SK-N-MC (cell line): ENCODE results near the gene SYTL3.
"Not testable (repeated sequence)": the region's sequence is repeated elsewhere in the genome, so short reads cannot be mapped to it uniquely, and the experiment has no call there.

Source experiments
- DNase-seq: peaks from one replicate; pipeline ENCODE4 v3.0.0-alpha.2; 2011; ENCODE audit warnings: low read depth, low spot score
- H3K27ac ChIP-seq: fragments of 200-600 bp; sonication (generic); 2 replicates; pipeline ENCODE4 v1.5.1; 2016; ENCODE audit warnings: mixed run types
- H3K36me3 ChIP-seq: fragments of 200-600 bp; sonication (generic); 2 replicates; pipeline ENCODE4 v1.6.1; 2017; ENCODE audit warnings: antibody characterized with exemption, low read length, mixed read lengths; ENCODE audit not compliant: insufficient read depth
- H3K4me3 ChIP-seq: fragments of 200-600 bp; sonication (generic); 2 replicates; pipeline ENCODE4 v1.5.1; 2016
- H3K9ac ChIP-seq: fragments of 200-600 bp; sonication (generic); 2 replicates; pipeline ENCODE4 v1.8.0; 2017; ENCODE audit warnings: mixed run types, mixed read lengths; ENCODE audit not compliant: insufficient read length
- H3K9me3 ChIP-seq: fragments of 200-600 bp; sonication (generic); 2 replicates; pipeline ENCODE4 v1.6.1; 2017; ENCODE audit warnings: low read depth, mild to moderate bottlenecking, antibody characterized with exemption, low read length, moderate library complexity, mixed read lengths
- EZH2 ChIP-seq: fragments of 200-600 bp; sonication (generic); IDR thresholded peaks from one replicate; pipeline ENCODE4 v1.6.1; 2017; ENCODE audit warnings: antibody characterized with exemption
- FOXP2 ChIP-seq: optimal IDR thresholded peaks from 2 replicates; pipeline ENCODE3; 2011; ENCODE audit warnings: mild to moderate bottlenecking, moderate library complexity; ENCODE audit not compliant: insufficient read depth; ENCODE audit errors: extremely low read length, control extremely low read depth
- POLR2AphosphoS5 ChIP-seq: IDR thresholded peaks from 2 replicates; pipeline ENCODE4 v1.6.1; 2012; ENCODE audit warnings: mild to moderate bottlenecking, low read depth, low read length, borderline replicate concordance

Gene SYTL3

GRCh38 chr6:158645064-158646022, 4.5 kb upstream of the SYTL3 start:
- DNase-seq: no peak

GRCh38 chr6:158646023-158646910, 3.6 kb upstream of the SYTL3 start:
- Histone ChIP-seq H3K9me3 (no peaks in the 10 kb centered on the region), H3K4me3 (no peak overlapping the region), H3K36me3 (no peaks in the 10 kb centered on the region; the same call in 1 of the 2 replicates), H3K27ac (no peak overlapping the region), H3K9ac (no peak overlapping the region)
- no peak for TF ChIP-seq EZH2
- no peak for TF ChIP-seq POLR2AphosphoS5
- no peak for TF ChIP-seq FOXP2
- DNase-seq: no peak

More at GRCh38 chr6:158645064-158646022, 4.5 kb upstream of the SYTL3 start:
- Histone ChIP-seq H3K27ac (no peak overlapping the region), H3K9me3 (no peaks in the 10 kb centered on the region), H3K9ac (peak overlapping the region; percentile 75), H3K4me3 (peak overlapping the region; percentile 98), H3K36me3 (no peaks in the 10 kb centered on the region; the same call in 1 of the 2 replicates)
- TF ChIP-seq POLR2AphosphoS5 (no peak), EZH2 (no peak), FOXP2 (no peak)

GRCh38 chr6:158647501-158647900, 2.4 kb upstream of the SYTL3 start:
- DNase-seq: no peak
- Histone ChIP-seq H3K9ac (no peak overlapping the region), H3K27ac (no peak overlapping the region), H3K9me3 (no peaks in the 10 kb centered on the region), H3K4me3 (no peak overlapping the region), H3K36me3 (no peaks in the 10 kb centered on the region; the same call in 1 of the 2 replicates)
- TF ChIP-seq EZH2 (no peak), FOXP2 (no peak), POLR2AphosphoS5 (no peak)

- H3K36me3 ChIP-seq: no peaks in the 10 kb centered on the region
- H3K9ac ChIP-seq: no peak overlapping the region
- TF ChIP-seq FOXP2 (no peak), EZH2 (no peak), POLR2AphosphoS5 (no peak)
- no peak for DNase-seq
- H3K4me3 ChIP-seq: no peak overlapping the region
- H3K27ac ChIP-seq: no peak overlapping the region
- no peaks in the 10 kb centered on the region for H3K9me3 ChIP-seq
Observed at GRCh38 chr6:158648682-158649131, 1.1 kb upstream of the SYTL3 start.

GRCh38 chr6:158651981-158652737, 2.3 kb downstream of the SYTL3 start:
- not testable (repeated sequence) for DNase-seq, H3K36me3 ChIP-seq, H3K4me3 ChIP-seq, H3K9me3 ChIP-seq, H3K27ac ChIP-seq, H3K9ac ChIP-seq

GRCh38 chr6:158653577-158654354, 3.9 kb downstream of the SYTL3 start:
- TF ChIP-seq POLR2AphosphoS5: no peak
- no peak for TF ChIP-seq EZH2
- TF ChIP-seq FOXP2: no peak
- H3K36me3 ChIP-seq: no peaks in the 10 kb centered on the region
- no peak overlapping the region for H3K9ac ChIP-seq
- H3K27ac ChIP-seq: no peak overlapping the region
- H3K9me3 ChIP-seq: no peaks in the 10 kb centered on the region
- H3K4me3 ChIP-seq: no peak overlapping the region
- DNase-seq: no peak

- no peak for TF ChIP-seq EZH2
- TF ChIP-seq POLR2AphosphoS5: no peak
- no peak for TF ChIP-seq FOXP2
- H3K4me3 ChIP-seq: no peak overlapping the region
- H3K9ac ChIP-seq: no peak overlapping the region
- H3K9me3 ChIP-seq: no peaks in the 10 kb centered on the region
- no peak for DNase-seq
- H3K27ac ChIP-seq: no peak overlapping the region
- H3K36me3 ChIP-seq: no peaks in the 10 kb centered on the region
Observed at GRCh38 chr6:158654498-158654897, 4.6 kb downstream of the SYTL3 start.
